ENCODE results near the gene PTPN2. TPM values are rescaled to one million over a fixed set of nuclear protein-coding genes. Genes with fewer than 3 reads are reported as not detected.

The PTPN2 gene
- total and polyA plus RNA-seq, 9 of the 15 experiments (the other 6 are each of a cell fraction or from before 2014, with no cell fraction given) = 36.6 to 66.4 (median 43.8) TPM

DNA sequence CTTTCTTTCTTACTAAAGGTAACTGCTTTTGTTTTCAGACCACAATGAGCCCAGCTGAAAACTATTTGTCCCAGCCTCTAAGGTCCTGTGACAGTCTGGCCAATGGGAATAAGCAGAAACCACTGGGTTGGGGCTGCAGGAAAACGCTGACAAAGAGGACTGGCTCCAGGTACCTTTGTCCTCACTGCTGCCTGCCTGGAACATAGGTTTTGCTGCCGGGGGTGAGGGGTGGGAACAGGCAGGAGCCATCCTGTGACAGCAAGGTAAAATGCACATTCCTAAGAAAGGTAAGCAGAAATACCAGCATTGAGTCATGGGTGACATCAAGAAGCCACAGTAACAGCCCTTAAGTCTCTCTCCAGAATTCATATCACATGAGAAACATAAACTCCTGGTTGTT lies 21.6 kb downstream of the PTPN2 start:
- FAIRE-seq = no peak
- peak; percentile 52 for ATAC-seq
- TF ChIP-seq SMARCB1 (IDR thresholded peaks at IDR 0.05; ENCODE audit: insufficient read length, low read depth) (no peak), ZNF184 (CRISPR knock-in tag; IDR thresholded peaks at IDR 0.05) (no peak), SRF (CRISPR knock-in tag; IDR thresholded peaks at IDR 0.05) (no peak), HNRNPL (IDR thresholded peaks at IDR 0.05; ENCODE audit: low read depth, low read length) (no peak), FIP1L1 (IDR thresholded peaks at IDR 0.05; ENCODE audit: low read depth, low read length, poor library complexity, severe bottlenecking) (no peak), JUNB (CRISPR knock-in tag; conservative IDR thresholded peaks at IDR 0.05) (no peak), POLR2G (IDR thresholded peaks at IDR 0.05; ENCODE audit: low read depth, low read length) (no peak), CBX3 (IDR thresholded peaks at IDR 0.05; ENCODE audit: borderline replicate concordance in 1 of 2, low read length in 2 of 2) (no peak)
- TF ChIP-seq, protein P1, sequence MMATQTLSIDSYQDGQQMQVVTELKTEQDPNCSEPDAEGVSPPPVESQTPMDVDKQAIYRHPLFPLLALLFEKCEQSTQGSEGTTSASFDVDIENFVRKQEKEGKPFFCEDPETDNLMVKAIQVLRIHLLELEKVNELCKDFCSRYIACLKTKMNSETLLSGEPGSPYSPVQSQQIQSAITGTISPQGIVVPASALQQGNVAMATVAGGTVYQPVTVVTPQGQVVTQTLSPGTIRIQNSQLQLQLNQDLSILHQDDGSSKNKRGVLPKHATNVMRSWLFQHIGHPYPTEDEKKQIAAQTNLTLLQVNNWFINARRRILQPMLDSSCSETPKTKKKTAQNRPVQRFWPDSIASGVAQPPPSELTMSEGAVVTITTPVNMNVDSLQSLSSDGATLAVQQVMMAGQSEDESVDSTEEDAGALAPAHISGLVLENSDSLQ (IDR thresholded peaks at IDR 0.05) = no peak
- TF ChIP-seq, protein P2, sequence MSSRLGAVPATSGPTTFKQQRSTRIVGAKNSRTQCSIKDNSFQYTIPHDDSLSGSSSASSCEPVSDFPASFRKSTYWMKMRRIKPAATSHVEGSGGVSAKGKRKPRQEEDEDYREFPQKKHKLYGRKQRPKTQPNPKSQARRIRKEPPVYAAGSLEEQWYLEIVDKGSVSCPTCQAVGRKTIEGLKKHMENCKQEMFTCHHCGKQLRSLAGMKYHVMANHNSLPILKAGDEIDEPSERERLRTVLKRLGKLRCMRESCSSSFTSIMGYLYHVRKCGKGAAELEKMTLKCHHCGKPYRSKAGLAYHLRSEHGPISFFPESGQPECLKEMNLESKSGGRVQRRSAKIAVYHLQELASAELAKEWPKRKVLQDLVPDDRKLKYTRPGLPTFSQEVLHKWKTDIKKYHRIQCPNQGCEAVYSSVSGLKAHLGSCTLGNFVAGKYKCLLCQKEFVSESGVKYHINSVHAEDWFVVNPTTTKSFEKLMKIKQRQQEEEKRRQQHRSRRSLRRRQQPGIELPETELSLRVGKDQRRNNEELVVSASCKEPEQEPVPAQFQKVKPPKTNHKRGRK (tag; IDR thresholded peaks at IDR 0.05) = no peak
- TF ChIP-seq, protein P3, sequence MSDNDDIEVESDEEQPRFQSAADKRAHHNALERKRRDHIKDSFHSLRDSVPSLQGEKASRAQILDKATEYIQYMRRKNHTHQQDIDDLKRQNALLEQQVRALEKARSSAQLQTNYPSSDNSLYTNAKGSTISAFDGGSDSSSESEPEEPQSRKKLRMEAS (CRISPR knock-in tag; IDR thresholded peaks at IDR 0.05) = no peak
- TF ChIP-seq, protein P4, sequence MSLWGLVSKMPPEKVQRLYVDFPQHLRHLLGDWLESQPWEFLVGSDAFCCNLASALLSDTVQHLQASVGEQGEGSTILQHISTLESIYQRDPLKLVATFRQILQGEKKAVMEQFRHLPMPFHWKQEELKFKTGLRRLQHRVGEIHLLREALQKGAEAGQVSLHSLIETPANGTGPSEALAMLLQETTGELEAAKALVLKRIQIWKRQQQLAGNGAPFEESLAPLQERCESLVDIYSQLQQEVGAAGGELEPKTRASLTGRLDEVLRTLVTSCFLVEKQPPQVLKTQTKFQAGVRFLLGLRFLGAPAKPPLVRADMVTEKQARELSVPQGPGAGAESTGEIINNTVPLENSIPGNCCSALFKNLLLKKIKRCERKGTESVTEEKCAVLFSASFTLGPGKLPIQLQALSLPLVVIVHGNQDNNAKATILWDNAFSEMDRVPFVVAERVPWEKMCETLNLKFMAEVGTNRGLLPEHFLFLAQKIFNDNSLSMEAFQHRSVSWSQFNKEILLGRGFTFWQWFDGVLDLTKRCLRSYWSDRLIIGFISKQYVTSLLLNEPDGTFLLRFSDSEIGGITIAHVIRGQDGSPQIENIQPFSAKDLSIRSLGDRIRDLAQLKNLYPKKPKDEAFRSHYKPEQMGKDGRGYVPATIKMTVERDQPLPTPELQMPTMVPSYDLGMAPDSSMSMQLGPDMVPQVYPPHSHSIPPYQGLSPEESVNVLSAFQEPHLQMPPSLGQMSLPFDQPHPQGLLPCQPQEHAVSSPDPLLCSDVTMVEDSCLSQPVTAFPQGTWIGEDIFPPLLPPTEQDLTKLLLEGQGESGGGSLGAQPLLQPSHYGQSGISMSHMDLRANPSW (CRISPR knock-in tag; IDR thresholded peaks at IDR 0.05) = no peak
- TF ChIP-seq, protein P5, sequence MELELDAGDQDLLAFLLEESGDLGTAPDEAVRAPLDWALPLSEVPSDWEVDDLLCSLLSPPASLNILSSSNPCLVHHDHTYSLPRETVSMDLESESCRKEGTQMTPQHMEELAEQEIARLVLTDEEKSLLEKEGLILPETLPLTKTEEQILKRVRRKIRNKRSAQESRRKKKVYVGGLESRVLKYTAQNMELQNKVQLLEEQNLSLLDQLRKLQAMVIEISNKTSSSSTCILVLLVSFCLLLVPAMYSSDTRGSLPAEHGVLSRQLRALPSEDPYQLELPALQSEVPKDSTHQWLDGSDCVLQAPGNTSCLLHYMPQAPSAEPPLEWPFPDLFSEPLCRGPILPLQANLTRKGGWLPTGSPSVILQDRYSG (tag; conservative IDR thresholded peaks at IDR 0.05; ENCODE audit: low read depth) = no peak
- TF ChIP-seq, protein P6, sequence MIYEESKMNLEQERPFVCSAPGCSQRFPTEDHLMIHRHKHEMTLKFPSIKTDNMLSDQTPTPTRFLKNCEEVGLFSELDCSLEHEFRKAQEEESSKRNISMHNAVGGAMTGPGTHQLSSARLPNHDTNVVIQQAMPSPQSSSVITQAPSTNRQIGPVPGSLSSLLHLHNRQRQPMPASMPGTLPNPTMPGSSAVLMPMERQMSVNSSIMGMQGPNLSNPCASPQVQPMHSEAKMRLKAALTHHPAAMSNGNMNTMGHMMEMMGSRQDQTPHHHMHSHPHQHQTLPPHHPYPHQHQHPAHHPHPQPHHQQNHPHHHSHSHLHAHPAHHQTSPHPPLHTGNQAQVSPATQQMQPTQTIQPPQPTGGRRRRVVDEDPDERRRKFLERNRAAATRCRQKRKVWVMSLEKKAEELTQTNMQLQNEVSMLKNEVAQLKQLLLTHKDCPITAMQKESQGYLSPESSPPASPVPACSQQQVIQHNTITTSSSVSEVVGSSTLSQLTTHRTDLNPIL (CRISPR knock-in tag; IDR thresholded peaks at IDR 0.05) = no peak

More for the DNA sequence above, 21.6 kb downstream of the PTPN2 start:
- Histone ChIP-seq H3K4me1 (replicated peaks in 1 of 2; ENCODE audit: control insufficient read depth in 2 of 2, insufficient read depth in 2 of 2, low read length in 2 of 2) (peaks cover 4% of the 10 kb centered on the region in 2 experiments; a peak in 3 of 5 replicates), H3K36me3 (ENCODE audit: control insufficient read depth, insufficient read depth, low read length) (peaks cover 7% of the 10 kb centered on the region; the same call in 1 of the 3 replicates), H3K27ac (ENCODE audit: extremely low read depth, low read depth, low read length) (no peak overlapping the region), H4K20me1 (replicated peaks; ENCODE audit: control insufficient read depth, insufficient read depth, low read length) (no peaks in the 10 kb centered on the region), H3K27me3 (ENCODE audit: control insufficient read depth in 2 of 2, insufficient read depth in 2 of 2, low read length in 2 of 2) (no peaks in the 10 kb centered on the region), H3K4me3 (no peak overlapping the region), H3K9me1 (ENCODE audit: control insufficient read depth, insufficient read depth, low read length) (no peaks in the 10 kb centered on the region), H3K9me3 (replicated peaks; ENCODE audit: control insufficient read depth, insufficient read depth, low read depth, low read length) (no peaks in the 10 kb centered on the region), H3K9ac (ENCODE audit: insufficient read depth in 1 of 2, low read depth in 2 of 2, low read length in 2 of 2) (no peak overlapping the region), H2AFZ (ENCODE audit: low read depth, low read length) (no peak overlapping the region), H3K4me2 (ENCODE audit: insufficient read depth, low read length) (no peak overlapping the region), H3K79me2 (ENCODE audit: control insufficient read depth, insufficient read depth, low read length) (peaks cover 66% of the 10 kb centered on the region)
- BruUV-seq (replicated peaks) = no TSS peak
- 60% methylated on average over 1 of the region's 2 CpGs for WGBS (ENCODE audit: insufficient coverage, low coverage, missing lambda C conversion rate)
- ChIA-PET CTCF (ENCODE audit: low intra/inter-chr PET ratio) (no interaction called here), POLR2A (interaction anchor here (0.7 to 1.3 kb wide), 5 partner anchors 9 to 21 kb away, joined by 3 to 5 read pairs (median 4); partner anchors contain the start of gene PTPN2)
- in situ Hi-C loops (cut with MboI) (no loop called here), intact Hi-C loops (cut with micrococcal nuclease) (no loop called here)
- DNase-seq (ENCODE audit: extremely low read depth in 1 of 4, low spot score in 3 of 4) = no peak

All from K562 (cell line).